ENCODE data around the gene CIDEB. TPM values are rescaled to one million over a fixed set of nuclear protein-coding genes. Genes with fewer than 3 reads are reported as not detected.

The CIDEB gene
- total and polyA plus RNA-seq, 4 donors, result 3.3 to 17.2 (median 13.0) TPM

DNA sequence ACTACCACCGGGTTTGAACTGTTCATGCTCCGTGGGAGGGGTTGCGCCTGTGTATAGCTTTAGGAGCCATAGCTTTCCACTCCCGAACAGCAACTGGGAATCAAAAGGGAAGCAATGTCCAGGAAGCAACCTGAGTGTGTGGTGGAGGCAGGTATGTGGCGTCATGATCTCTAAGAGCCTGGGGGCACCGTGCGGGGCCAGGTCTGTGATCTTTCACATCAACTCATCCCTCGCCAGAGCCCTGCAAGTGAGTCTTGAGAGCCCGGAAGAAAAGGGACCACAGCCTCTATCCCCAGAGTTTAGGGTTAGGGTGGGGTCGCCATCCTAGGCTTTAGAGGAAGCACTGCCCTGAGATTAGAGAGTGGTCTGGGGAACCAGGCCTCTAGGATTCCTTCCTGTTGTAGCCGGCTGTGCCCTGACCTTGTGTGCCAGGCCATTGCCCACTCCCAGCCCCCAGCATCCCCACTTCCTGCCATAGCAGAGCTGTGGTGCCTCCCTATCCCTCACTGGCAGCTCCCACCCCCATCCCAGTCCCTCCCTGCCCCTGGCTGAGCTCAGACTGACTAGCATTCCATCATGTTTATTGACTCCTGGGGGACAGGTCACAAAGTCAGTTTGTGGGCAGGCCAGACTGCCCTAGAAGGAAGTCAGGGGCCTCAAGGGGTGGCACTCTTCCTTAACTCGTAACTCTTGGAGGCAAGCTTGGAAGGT, 27.8 kb upstream of the CIDEB start:
- intact Hi-C loops (cut with DNase I), result no loop called here
- no peaks in the 10 kb centered on the region for H3K27me3 ChIP-seq (ENCODE audit: control insufficient read depth in 1 of 2, insufficient read depth in 2 of 2, low read length in 1 of 2)

DNA sequence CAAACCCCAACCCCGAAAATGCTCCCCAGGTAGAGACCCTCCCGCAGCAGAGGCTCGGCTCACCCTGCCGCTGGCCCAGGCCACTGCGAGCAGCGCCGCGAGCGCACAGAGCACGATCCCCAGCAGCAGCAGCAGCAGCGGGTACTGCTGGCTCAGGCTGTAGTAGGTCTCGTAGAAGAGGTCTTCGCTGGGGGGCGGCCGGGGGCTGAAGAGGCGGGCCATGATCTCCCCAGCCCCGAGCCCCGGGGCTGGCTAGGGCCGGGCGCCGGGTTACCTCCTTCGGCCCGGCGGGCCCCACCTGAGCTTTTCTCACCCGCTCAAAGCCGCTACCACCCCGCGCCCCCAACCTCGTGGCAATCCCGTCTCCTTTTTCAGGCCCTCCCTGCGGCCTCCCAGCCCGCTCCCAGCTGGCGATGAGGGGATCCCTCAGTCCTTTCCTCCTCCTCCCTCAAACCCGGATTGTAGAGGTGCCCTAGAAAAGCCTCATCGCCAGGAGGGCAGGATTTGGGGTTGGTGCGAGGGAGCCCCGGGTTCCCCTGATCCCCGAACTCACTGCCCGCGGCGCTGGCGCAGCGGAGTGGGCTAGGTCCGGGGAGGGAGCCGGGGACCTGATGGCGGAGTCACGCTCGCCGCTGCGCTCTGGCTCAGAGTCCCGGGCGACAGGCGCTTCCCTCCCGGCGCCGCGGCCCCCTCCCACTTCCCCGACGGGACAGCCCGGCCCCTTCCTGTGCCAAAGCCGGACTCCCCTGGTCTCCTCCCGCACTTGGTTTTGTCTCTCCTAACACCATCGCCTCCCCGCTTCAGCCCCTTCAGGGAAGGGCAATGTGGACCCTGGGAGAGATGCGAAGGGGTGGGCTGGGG, 26.9 kb upstream of the CIDEB start, which contains the start of gene ADCY4:
ADCY4 (minus strand) TSS at position 641 of the 861 bp plus-strand sequence; CDS start at position 222, 419 bp downstream.
- intact Hi-C loops (cut with DNase I), result no loop called here
- 6 to 8% methylated on average over 52 to 65 of the region's 65 CpGs for WGBS, 2 donors
- H3K4me3 ChIP-seq (ENCODE audit: low read length in 2 of 2), result no peak within 1 kb of the TSS
- H3K36me3 ChIP-seq (ENCODE audit: control insufficient read depth in 1 of 2, insufficient read depth in 2 of 2, low read length in 1 of 2), result no peaks in the 10 kb centered on the region
- H3K9me3 ChIP-seq (ENCODE audit: control insufficient read depth, low read length), result no peaks in the 10 kb centered on the region
- DNase-seq (peak in 1 of 2 donors; percentile 80), ATAC-seq (ENCODE audit: low FRiP score) (peak; percentile 5)
- no peak within 1 kb of the TSS for H3K27ac ChIP-seq (ENCODE audit: low read depth in 1 of 2, low read length in 2 of 2)
- H3K27me3 ChIP-seq (ENCODE audit: control insufficient read depth in 1 of 2, insufficient read depth in 2 of 2, low read length in 1 of 2), result no peaks in the 10 kb centered on the region
- no peaks in the 10 kb centered on the region for H3K4me1 ChIP-seq (ENCODE audit: control insufficient read depth in 1 of 2, insufficient read depth in 2 of 2, low read length in 2 of 2)

More for the DNA sequence above, 27.8 kb upstream of the CIDEB start:
- DNase-seq, result peak in 1 of 2 donors; percentile 61
- H3K4me1 ChIP-seq (ENCODE audit: control insufficient read depth in 1 of 2, insufficient read depth in 2 of 2, low read length in 2 of 2), result no peaks in the 10 kb centered on the region
- H3K4me3 ChIP-seq (ENCODE audit: low read length in 2 of 2), result no peak overlapping the region
- H3K36me3 ChIP-seq (ENCODE audit: control insufficient read depth in 1 of 2, insufficient read depth in 2 of 2, low read length in 1 of 2), result no peaks in the 10 kb centered on the region
- 82 to 90% methylated on average over 12 of the region's 12 CpGs for WGBS, 2 donors
- ATAC-seq (ENCODE audit: low FRiP score), result no peak
- no peaks in the 10 kb centered on the region for H3K9me3 ChIP-seq (ENCODE audit: control insufficient read depth, low read length)
- no peak overlapping the region for H3K27ac ChIP-seq (ENCODE audit: low read depth in 1 of 2, low read length in 2 of 2)

DNA sequence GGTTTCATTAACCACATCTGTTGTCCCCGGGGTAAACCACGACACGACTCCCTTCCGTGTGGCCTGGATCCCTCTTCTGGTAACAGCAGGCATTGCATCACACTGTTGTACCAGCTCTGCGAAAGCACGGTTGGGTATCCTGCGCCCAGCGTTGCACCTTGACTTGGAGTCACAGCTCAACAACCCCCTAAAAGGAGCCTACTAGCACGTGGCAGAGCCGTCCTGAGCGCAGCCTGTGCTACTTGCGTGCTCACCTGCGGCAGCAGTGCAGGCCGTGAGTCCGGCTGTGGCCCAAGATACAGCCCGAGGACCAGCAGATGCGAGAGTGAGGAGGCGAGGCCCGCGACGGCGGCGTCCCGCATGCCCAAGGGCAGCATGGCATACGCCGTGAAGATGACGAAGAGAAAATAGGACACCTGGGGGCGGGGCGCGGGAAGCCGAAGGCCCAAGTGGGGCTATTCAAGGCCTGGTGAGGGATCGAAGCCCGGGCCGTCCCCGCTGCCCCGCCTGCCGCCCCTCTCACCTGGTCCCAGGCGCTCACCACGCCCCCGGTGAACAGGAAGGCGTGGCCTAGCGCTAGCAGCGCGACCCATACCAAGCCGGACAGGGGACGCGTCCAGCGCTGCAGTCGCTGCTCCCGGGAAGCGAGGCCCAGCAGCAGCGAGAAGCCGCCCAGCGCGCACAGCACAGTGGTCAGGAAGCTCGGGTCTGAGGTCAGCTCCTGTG, 24.7 kb upstream of the CIDEB start:
- WGBS, 2 donors, result 6 to 10% methylated on average over 54 to 56 of the region's 56 CpGs
- H3K4me3 ChIP-seq (ENCODE audit: low read length in 2 of 2), result no peak overlapping the region
- H3K36me3 ChIP-seq (ENCODE audit: control insufficient read depth in 1 of 2, insufficient read depth in 2 of 2, low read length in 1 of 2), result no peaks in the 10 kb centered on the region
- ATAC-seq (ENCODE audit: low FRiP score) (peak; percentile 73), DNase-seq (peak; percentile 82 to 84)
- H3K4me1 ChIP-seq (ENCODE audit: control insufficient read depth in 1 of 2, insufficient read depth in 2 of 2, low read length in 2 of 2), result no peaks in the 10 kb centered on the region
- no peak overlapping the region for H3K27ac ChIP-seq (ENCODE audit: low read depth in 1 of 2, low read length in 2 of 2)
- H3K9me3 ChIP-seq (ENCODE audit: control insufficient read depth, low read length), result no peaks in the 10 kb centered on the region
- intact Hi-C loops (cut with DNase I), result loop anchor here (2.0 kb wide), 1 partner anchor 104 kb away; no protein-coding TSS in a partner anchor
- H3K27me3 ChIP-seq (ENCODE audit: control insufficient read depth in 1 of 2, insufficient read depth in 2 of 2, low read length in 1 of 2), result no peaks in the 10 kb centered on the region

DNA sequence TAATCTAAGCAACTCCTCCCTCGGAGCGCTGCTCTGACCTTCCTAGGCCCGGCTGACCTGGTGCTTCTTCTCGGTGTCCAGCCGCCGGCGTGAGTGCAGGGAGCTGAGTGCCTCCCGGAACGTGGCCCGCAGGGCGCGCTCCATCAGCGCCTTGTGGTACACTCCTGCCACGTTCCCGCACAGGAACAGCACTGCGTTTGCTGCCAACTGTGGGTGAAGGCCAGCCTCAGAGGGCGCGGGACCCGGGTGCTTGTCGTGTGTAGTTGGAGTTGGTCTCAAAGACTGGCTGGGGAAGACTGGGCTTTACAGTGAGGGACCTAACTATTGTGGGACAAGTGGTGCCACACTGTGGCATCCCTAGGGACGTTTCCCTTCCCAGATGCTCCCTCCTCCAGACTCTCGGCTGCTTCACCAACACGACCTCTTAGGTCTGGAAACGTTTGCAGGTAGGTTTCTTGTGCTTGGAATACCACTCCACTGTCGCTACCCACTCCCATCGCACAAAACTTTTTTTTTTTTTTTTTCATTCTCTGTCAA, 24.0 kb upstream of the CIDEB start:
- DNase-seq (peak in 1 of 2 donors; percentile 73), ATAC-seq (ENCODE audit: low FRiP score) (no peak)
- Histone ChIP-seq H3K4me3 (ENCODE audit: low read length in 2 of 2) (no peak overlapping the region), H3K9me3 (ENCODE audit: control insufficient read depth, low read length) (no peaks in the 10 kb centered on the region), H3K27me3 (ENCODE audit: control insufficient read depth in 1 of 2, insufficient read depth in 2 of 2, low read length in 1 of 2) (no peaks in the 10 kb centered on the region), H3K27ac (ENCODE audit: low read depth in 1 of 2, low read length in 2 of 2) (no peak overlapping the region), H3K36me3 (ENCODE audit: control insufficient read depth in 1 of 2, insufficient read depth in 2 of 2, low read length in 1 of 2) (no peaks in the 10 kb centered on the region), H3K4me1 (ENCODE audit: control insufficient read depth in 1 of 2, insufficient read depth in 2 of 2, low read length in 2 of 2) (no peaks in the 10 kb centered on the region)
- intact Hi-C loops (cut with DNase I), result loop anchor here (2.0 kb wide), 1 partner anchor 105 kb away; no protein-coding TSS in a partner anchor
- WGBS, 2 donors, result 56 to 57% methylated on average over 26 of the region's 26 CpGs

DNA sequence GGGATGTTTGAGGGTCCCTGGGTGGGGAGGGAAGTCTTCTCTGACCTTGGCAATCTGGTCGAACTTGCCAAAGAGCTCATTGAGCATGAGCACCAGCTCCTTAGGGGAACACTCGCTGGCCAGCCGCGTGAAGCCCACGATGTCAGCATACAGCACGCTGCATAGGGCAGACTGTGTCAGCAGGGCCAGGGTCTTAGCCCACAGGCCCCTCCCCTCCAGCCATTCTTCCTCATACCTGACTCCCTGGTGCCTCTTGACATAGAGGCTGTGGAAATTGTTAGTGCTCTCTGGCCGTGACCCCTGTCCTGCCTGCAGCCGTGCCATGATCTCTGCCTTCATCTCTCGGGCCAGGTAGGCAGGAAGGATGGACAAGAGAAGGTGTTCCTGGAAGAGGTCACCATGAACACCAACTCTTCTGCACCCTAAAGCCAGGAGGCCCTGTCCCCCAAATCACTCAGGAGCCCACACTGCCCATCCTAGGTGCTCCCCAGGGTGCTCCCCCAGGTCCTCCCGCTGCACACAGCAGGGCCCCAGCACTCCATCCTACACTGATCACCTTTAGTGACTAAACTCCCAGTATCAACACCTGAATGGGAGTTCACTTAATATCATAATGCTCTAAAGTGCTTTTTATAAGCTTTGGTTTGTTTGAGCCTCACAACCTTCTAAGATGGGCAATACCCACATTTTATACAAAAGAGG, 23.3 kb upstream of the CIDEB start:
- intact Hi-C loops (cut with DNase I), result no loop called here
- peak in 1 of 2 donors; percentile 72 for DNase-seq
- Histone ChIP-seq H3K27me3 (ENCODE audit: control insufficient read depth in 1 of 2, insufficient read depth in 2 of 2, low read length in 1 of 2) (no peaks in the 10 kb centered on the region), H3K4me1 (ENCODE audit: control insufficient read depth in 1 of 2, insufficient read depth in 2 of 2, low read length in 2 of 2) (no peaks in the 10 kb centered on the region), H3K36me3 (ENCODE audit: control insufficient read depth in 1 of 2, insufficient read depth in 2 of 2, low read length in 1 of 2) (no peaks in the 10 kb centered on the region), H3K27ac (ENCODE audit: low read depth in 1 of 2, low read length in 2 of 2) (no peak overlapping the region), H3K9me3 (ENCODE audit: control insufficient read depth, low read length) (no peaks in the 10 kb centered on the region), H3K4me3 (ENCODE audit: low read length in 2 of 2) (no peak overlapping the region)
- 91 to 92% methylated on average over 10 of the region's 10 CpGs for WGBS, 2 donors
- ATAC-seq (ENCODE audit: low FRiP score), result no peak

DNA sequence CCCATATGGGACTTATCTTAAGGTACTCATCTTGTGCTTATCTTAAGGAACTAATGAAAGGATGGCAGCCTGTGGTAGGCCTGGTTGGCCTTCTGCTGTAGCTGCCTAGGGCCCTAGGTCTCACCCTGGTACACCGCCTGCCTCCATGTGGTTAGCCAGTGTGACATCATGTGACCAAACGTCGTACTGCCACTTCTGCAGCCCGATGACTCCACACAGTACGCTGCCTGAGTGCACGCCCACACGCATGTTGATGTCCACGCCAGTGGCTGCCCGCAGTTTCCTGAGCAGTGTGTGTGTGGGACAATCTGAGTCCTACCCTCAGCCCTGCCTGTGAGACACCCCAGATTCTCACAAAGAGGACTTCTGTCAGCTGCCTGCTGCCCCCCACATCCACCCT, 22.0 kb upstream of the CIDEB start:
- ATAC-seq (ENCODE audit: low FRiP score) (no peak), DNase-seq (peak; percentile 77 to 89)
- Histone ChIP-seq H3K9me3 (ENCODE audit: control insufficient read depth, low read length) (no peaks in the 10 kb centered on the region), H3K27ac (ENCODE audit: low read depth in 1 of 2, low read length in 2 of 2) (no peak overlapping the region), H3K27me3 (ENCODE audit: control insufficient read depth in 1 of 2, insufficient read depth in 2 of 2, low read length in 1 of 2) (no peaks in the 10 kb centered on the region), H3K36me3 (ENCODE audit: control insufficient read depth in 1 of 2, insufficient read depth in 2 of 2, low read length in 1 of 2) (no peaks in the 10 kb centered on the region), H3K4me3 (ENCODE audit: low read length in 2 of 2) (no peak overlapping the region), H3K4me1 (ENCODE audit: control insufficient read depth in 1 of 2, insufficient read depth in 2 of 2, low read length in 2 of 2) (no peaks in the 10 kb centered on the region)
- intact Hi-C loops (cut with DNase I), result no loop called here
- 84 to 86% methylated on average over 9 of the region's 9 CpGs for WGBS, 2 donors

DNA sequence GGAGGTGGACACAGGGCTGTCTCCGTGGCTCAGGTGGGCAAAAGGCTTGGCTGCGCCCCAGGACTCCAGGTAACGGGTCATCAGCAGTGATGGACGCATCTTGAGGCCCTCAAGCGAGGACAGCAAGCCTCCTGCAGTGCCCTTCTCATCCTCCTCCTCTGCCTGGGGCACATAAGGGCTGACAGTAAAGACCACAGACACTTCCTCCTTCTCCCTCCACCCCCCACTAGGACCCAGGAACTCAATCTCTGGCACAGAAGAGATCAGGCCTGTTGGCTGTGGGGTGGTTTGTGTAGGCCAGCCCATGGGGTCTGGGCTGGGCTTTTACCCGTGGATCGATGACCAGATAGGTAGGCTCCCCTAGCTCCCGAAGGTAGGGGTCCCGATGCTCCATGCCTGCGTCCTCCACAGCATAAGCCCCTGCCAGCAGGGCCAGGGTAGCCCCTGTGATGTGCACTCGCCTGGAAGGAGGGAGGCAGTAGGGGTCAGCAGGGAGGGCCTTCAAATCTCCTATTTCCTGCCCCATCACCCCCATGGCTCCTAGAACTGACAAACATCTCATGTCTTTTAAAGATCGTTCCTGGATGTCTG, 21.4 kb upstream of the CIDEB start:
- H3K27ac ChIP-seq (ENCODE audit: low read depth in 1 of 2, low read length in 2 of 2), result no peak overlapping the region
- ATAC-seq (ENCODE audit: low FRiP score), result no peak

More for the DNA sequence above, 21.4 kb upstream of the CIDEB start:
- Histone ChIP-seq H3K4me1 (ENCODE audit: control insufficient read depth in 1 of 2, insufficient read depth in 2 of 2, low read length in 2 of 2) (no peaks in the 10 kb centered on the region), H3K4me3 (ENCODE audit: low read length in 2 of 2) (no peak overlapping the region), H3K27me3 (ENCODE audit: control insufficient read depth in 1 of 2, insufficient read depth in 2 of 2, low read length in 1 of 2) (no peaks in the 10 kb centered on the region), H3K36me3 (ENCODE audit: control insufficient read depth in 1 of 2, insufficient read depth in 2 of 2, low read length in 1 of 2) (no peaks in the 10 kb centered on the region), H3K9me3 (ENCODE audit: control insufficient read depth, low read length) (no peaks in the 10 kb centered on the region)
- WGBS, 2 donors, result 90% methylated on average over 12 of the region's 12 CpGs
- intact Hi-C loops (cut with DNase I), result no loop called here
- DNase-seq, result peak in 1 of 2 donors; percentile 57

Measured in aorta (tissue), 5 donors.